PC-3 (cell line): ENCODE measurements around the gene PLD1. TPM values are rescaled to one million over a fixed set of nuclear protein-coding genes. Genes with fewer than 3 reads are reported as not detected.

Experiments
- ATAC-seq: fragments of 200-7000 bp; cut with Tn5 transposase; 2 replicates; pipeline ENCODE4 v1.9.1; 2020; ENCODE audit warnings: mild to moderate bottlenecking, moderate library complexity
- BruUV-seq: library from RNA; stranded (reverse); fragments of 400-500 nt; replicated peaks from 2 replicates; lab custom pipeline; 2021; lab: Mats Ljungman, UMichigan
- CTCF ChIA-PET: fragments of 300-600 bp; sonication (Branson Sonifier 250); formaldehyde crosslinking; loops from one replicate; lab custom pipeline; 2022; ENCODE audit warnings: antibody characterized with exemption; lab: Charles Lee
- POLR2A ChIA-PET: fragments of 300-600 bp; sonication (Branson Sonifier 250); formaldehyde crosslinking; loops from one replicate; lab custom pipeline; 2022; ENCODE audit warnings: antibody characterized with exemption; ENCODE audit not compliant: unreplicated experiment; lab: Charles Lee
- DNase-seq: peaks from one replicate; pipeline ENCODE4 v3.0.0-alpha.2; 2015
- H2AFZ ChIP-seq: fragments of 300-600 bp; sonication (generic); 2 replicates; pipeline ENCODE4 v1.6.0; 2016; ENCODE audit warnings: antibody characterized with exemption, low read length
- H3F3A ChIP-seq: fragments of 300-600 bp; sonication (generic); one replicate; pipeline ENCODE4 v1.6.0; 2017; ENCODE audit warnings: antibody characterized with exemption, low read length, control low read depth, mild to moderate bottlenecking; ENCODE audit not compliant: unreplicated experiment
- H3K27ac ChIP-seq: fragments of 300-600 bp; sonication (generic); 2 replicates; pipeline ENCODE4 v1.5.1; 2016; ENCODE audit warnings: mild to moderate bottlenecking, low read length
- H3K27me3 ChIP-seq: fragments of 300-600 bp; sonication (generic); 2 replicates; pipeline ENCODE4 v1.6.1; 2016; ENCODE audit warnings: low read length, mixed read lengths
- H3K36me3 ChIP-seq: fragments of 300-600 bp; sonication (generic); 2 replicates; pipeline ENCODE4 v1.6.1; 2016; ENCODE audit warnings: low read depth, mixed run types, low read length, mixed read lengths
- H3K4me1 ChIP-seq: fragments of 300-600 bp; sonication (generic); 2 replicates; pipeline ENCODE4 v1.5.1; 2016; ENCODE audit warnings: low read length; ENCODE audit not compliant: insufficient read depth
- H3K4me2 ChIP-seq: fragments of 300-600 bp; sonication (generic); 2 replicates; pipeline ENCODE4 v1.6.0; 2016; ENCODE audit warnings: low read length
- H3K4me3 ChIP-seq: fragments of 300-600 bp; sonication (generic); 2 replicates; pipeline ENCODE4 v1.5.1; 2016; ENCODE audit warnings: mild to moderate bottlenecking, low read length, mixed read lengths
- H3K79me2 ChIP-seq: fragments of 300-600 bp; sonication (generic); 2 replicates; pipeline ENCODE4 v1.6.1; 2017; ENCODE audit warnings: low read length, mixed read lengths
- H3K9ac ChIP-seq: fragments of 300-600 bp; sonication (generic); 2 replicates; pipeline ENCODE4 v1.6.0; 2016; ENCODE audit warnings: mild to moderate bottlenecking, low read length
- H3K9me2 ChIP-seq: fragments of 300-600 bp; sonication (generic); replicated peaks from 2 replicates; pipeline ENCODE4 v1.6.1; 2016; ENCODE audit warnings: mixed run types, low read length, mixed read lengths
- H3K9me3 ChIP-seq: fragments of 300-600 bp; sonication (generic); 2 replicates; pipeline ENCODE4 v1.6.1; 2016; ENCODE audit warnings: low read length, mixed read lengths
- H4K20me1 ChIP-seq: fragments of 300-600 bp; sonication (generic); 2 replicates; pipeline ENCODE4 v1.6.1; 2016; ENCODE audit warnings: low read length, mixed read lengths
- CTCF ChIP-seq: fragments of 300-600 bp; sonication (generic); conservative IDR thresholded peaks from 2 replicates; pipeline ENCODE4 v1.5.1; 2017; ENCODE audit warnings: antibody characterized with exemption, low read depth, mild to moderate bottlenecking, low read length
- EZH2 ChIP-seq: fragments of 300-600 bp; sonication (generic); IDR thresholded peaks from one replicate; pipeline ENCODE4 v1.6.1; 2017; ENCODE audit warnings: antibody characterized with exemption, mild to moderate bottlenecking, low read length; ENCODE audit not compliant: unreplicated experiment
- EZH2phosphoT487 ChIP-seq: fragments of 300-600 bp; sonication (generic); IDR thresholded peaks from 2 replicates; pipeline ENCODE4 v1.6.1; 2018; ENCODE audit warnings: mild to moderate bottlenecking, antibody characterized with exemption, low read length, borderline replicate concordance
- intact Hi-C: fragments of 100-400 bp; cut with micrococcal nuclease; formaldehyde crosslinking; loops from 2 replicates; pipeline ENCODE4 v1.9.0; 2023
- total RNA-seq: library from RNA; depleted of rRNA; stranded (reverse); fragments of >200 nt; gene quantifications from 2 replicates; pipeline ENCODE4 v1.2.3, GENCODE V29; 2014

PLD1 gene
- total RNA-seq, 1 experiment from 2014 or later, result 7.3 TPM

- Histone ChIP-seq H3K79me2 (no peaks in the 10 kb centered on the region), H3K9ac (no peak overlapping the region), H3K4me2 (no peak overlapping the region), H3K27me3 (no peaks in the 10 kb centered on the region), H3K27ac (no peak overlapping the region), H3K4me1 (peaks cover 7% of the 10 kb centered on the region), H3F3A (no peaks in the 10 kb centered on the region), H4K20me1 (no peaks in the 10 kb centered on the region), H3K4me3 (no peak overlapping the region), H3K9me3 (no peaks in the 10 kb centered on the region), H3K9me2 (no peaks in the 10 kb centered on the region), H2AFZ (no peak overlapping the region), H3K36me3 (no peaks in the 10 kb centered on the region)
- ChIA-PET CTCF (no interaction called here), POLR2A (no interaction called here)
- intact Hi-C loops, result no loop called here
- ATAC-seq (no peak), DNase-seq (no peak)
- TF ChIP-seq EZH2phosphoT487 (no peak), EZH2 (no peak), CTCF (no peak)
- no TSS peak for BruUV-seq
Observed at GRCh38 chr3:171839270-171839669, 29.0 kb upstream of the PLD1 start.

- Histone ChIP-seq H3K4me2 (no peak overlapping the region), H3K27me3 (no peaks in the 10 kb centered on the region), H3K27ac (no peak overlapping the region), H3F3A (no peaks in the 10 kb centered on the region), H3K4me3 (no peak overlapping the region), H4K20me1 (no peaks in the 10 kb centered on the region), H3K9me2 (no peaks in the 10 kb centered on the region), H3K79me2 (no peaks in the 10 kb centered on the region), H2AFZ (no peak overlapping the region), H3K4me1 (peaks cover 17% of the 10 kb centered on the region), H3K36me3 (no peaks in the 10 kb centered on the region), H3K9ac (no peak overlapping the region), H3K9me3 (no peaks in the 10 kb centered on the region)
- BruUV-seq, result no TSS peak
- no peak for TF ChIP-seq EZH2
- TF ChIP-seq CTCF, result no peak
- TF ChIP-seq EZH2phosphoT487, result no peak
- ATAC-seq (no peak), DNase-seq (no peak)
- ChIA-PET CTCF (no interaction called here), POLR2A (no interaction called here)
- intact Hi-C loops, result no loop called here
Observed at GRCh38 chr3:171838218-171838720, 28.0 kb upstream of the PLD1 start.

GRCh38 chr3:171837698-171838097, 27.4 kb upstream of the PLD1 start:
- H3K9me2 ChIP-seq, result no peaks in the 10 kb centered on the region
- H3K27me3 ChIP-seq, result no peaks in the 10 kb centered on the region
- H2AFZ ChIP-seq, result no peak overlapping the region
- H3K27ac ChIP-seq, result no peak overlapping the region
- H3K79me2 ChIP-seq, result no peaks in the 10 kb centered on the region
- intact Hi-C loops, result no loop called here
- H3K4me2 ChIP-seq, result no peak overlapping the region
- no TSS peak for BruUV-seq
- no peaks in the 10 kb centered on the region for H3K36me3 ChIP-seq
- no peaks in the 10 kb centered on the region for H3F3A ChIP-seq
- peaks cover 22% of the 10 kb centered on the region for H3K4me1 ChIP-seq
- no peak for ATAC-seq
- no peak overlapping the region for H3K9ac ChIP-seq
- no peak for TF ChIP-seq EZH2
- CTCF ChIA-PET, result no interaction called here
- H3K9me3 ChIP-seq, result no peaks in the 10 kb centered on the region
- POLR2A ChIA-PET, result no interaction called here
- no peak for DNase-seq
- no peak overlapping the region for H3K4me3 ChIP-seq
- no peaks in the 10 kb centered on the region for H4K20me1 ChIP-seq
